Type B pancreatic cell (in vitro differentiated cells): ENCODE data around the gene MGAT5. TPM values are rescaled to one million over a fixed set of nuclear protein-coding genes. Genes with fewer than 3 reads are reported as not detected.

Source experiments
- DNase-seq: peaks from one replicate; pipeline ENCODE4 v3.0.0; 2021; ENCODE audit warnings: mixed read lengths; ENCODE audit not compliant: unreplicated experiment; ENCODE audit errors: extremely low spot score
- H3K27ac Mint-ChIP-seq: 2 replicates; pipeline ENCODE4 v1.8.0; 2021; ENCODE audit warnings: mild to moderate bottlenecking, mixed read lengths
- H3K27me3 Mint-ChIP-seq: 2 replicates; pipeline ENCODE4 v1.8.0; 2021; ENCODE audit warnings: mixed read lengths
- H3K36me3 Mint-ChIP-seq: 2 replicates; pipeline ENCODE4 v1.8.0; 2021; ENCODE audit warnings: mixed read lengths
- H3K4me1 Mint-ChIP-seq: one replicate; pipeline ENCODE4 v1.8.0; 2021; ENCODE audit warnings: mixed read lengths; ENCODE audit not compliant: unreplicated experiment
- H3K4me3 Mint-ChIP-seq: 2 replicates; pipeline ENCODE4 v1.8.0; 2021; ENCODE audit warnings: mild to moderate bottlenecking, mixed read lengths
- H3K9me3 Mint-ChIP-seq: 2 replicates; pipeline ENCODE4 v1.8.0; 2021; ENCODE audit warnings: mixed read lengths
- total RNA-seq: library from RNA; stranded (reverse); gene quantifications from 2 replicates; pipeline ENCODE4 v1.2.1, GENCODE V29; 2021; ENCODE audit warnings: low replicate concordance
- TF ChIP-seq, protein P1 (sequence below): fragments of 200-600 bp; sonication (generic); conservative IDR thresholded peaks from 2 replicates; pipeline ENCODE4 v1.5.0; 2021; ENCODE audit warnings: antibody characterized with exemption, mild to moderate bottlenecking

Gene MGAT5
- total RNA-seq, 1 donor from 2014 or later: 37.2 TPM

DNA sequence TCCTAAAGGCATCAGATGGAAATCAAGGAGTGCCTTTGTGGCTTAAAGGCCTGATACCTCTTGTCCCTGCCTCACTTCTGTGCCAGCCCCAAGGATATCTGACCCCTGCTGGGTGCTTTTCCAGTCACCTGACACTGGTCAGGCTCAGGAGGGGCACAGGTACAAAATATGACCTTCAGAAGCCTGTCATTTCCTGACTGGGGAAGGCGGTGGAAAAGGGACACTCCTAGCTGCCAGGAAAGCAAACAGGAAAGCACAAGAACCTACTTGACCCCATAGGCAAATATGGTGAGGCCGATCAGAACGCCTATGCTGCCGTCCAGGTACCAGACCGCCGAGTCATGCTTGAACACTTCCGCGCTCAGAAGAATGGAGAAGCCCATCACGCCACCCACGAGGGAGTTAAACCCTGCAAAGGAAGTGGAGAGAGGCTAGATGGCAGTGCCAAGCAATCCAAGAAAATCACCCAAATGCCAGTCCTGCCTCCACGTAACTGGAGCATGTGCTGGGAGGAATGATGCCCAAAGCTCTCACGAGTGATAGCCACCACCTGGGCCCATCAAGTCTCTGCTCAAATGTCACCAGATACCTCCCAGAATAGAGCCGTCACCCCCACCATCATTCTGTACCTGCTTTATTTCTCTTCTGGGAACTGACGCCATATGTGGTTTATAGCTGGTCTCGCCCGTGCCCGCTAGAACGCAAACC lies 204.0 kb downstream of the MGAT5 start:
- Mint-ChIP-seq H3K36me3 (no peaks in the 10 kb centered on the region), H3K4me3 (no peak overlapping the region), H3K27ac (no peak overlapping the region), H3K27me3 (no peaks in the 10 kb centered on the region), H3K4me1 (peaks cover 9% of the 10 kb centered on the region), H3K9me3 (no peaks in the 10 kb centered on the region)
- no peak for DNase-seq
- TF ChIP-seq, protein P1, sequence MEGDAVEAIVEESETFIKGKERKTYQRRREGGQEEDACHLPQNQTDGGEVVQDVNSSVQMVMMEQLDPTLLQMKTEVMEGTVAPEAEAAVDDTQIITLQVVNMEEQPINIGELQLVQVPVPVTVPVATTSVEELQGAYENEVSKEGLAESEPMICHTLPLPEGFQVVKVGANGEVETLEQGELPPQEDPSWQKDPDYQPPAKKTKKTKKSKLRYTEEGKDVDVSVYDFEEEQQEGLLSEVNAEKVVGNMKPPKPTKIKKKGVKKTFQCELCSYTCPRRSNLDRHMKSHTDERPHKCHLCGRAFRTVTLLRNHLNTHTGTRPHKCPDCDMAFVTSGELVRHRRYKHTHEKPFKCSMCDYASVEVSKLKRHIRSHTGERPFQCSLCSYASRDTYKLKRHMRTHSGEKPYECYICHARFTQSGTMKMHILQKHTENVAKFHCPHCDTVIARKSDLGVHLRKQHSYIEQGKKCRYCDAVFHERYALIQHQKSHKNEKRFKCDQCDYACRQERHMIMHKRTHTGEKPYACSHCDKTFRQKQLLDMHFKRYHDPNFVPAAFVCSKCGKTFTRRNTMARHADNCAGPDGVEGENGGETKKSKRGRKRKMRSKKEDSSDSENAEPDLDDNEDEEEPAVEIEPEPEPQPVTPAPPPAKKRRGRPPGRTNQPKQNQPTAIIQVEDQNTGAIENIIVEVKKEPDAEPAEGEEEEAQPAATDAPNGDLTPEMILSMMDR: no peak

DNA sequence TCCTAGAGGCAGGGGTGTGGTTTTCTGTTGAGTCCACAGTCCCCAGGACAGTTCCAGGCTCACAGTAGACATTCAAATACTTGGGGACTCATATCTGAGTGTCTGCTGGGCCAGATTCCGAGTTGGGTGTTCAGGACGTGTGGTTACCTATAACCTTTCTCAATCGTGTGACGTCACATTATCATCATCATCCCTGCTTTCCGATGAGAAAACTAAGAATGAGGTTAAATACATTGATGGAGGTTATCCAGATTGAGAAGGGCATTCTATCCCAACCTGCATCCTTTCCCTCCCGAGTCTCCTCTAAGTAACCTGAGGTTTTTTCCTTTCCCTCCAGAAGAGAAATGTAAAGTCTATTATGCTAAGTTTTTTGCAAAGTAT lies 204.6 kb downstream of the MGAT5 start:
- TF ChIP-seq, protein P1: no peak
- Mint-ChIP-seq H3K27me3 (no peaks in the 10 kb centered on the region), H3K36me3 (no peaks in the 10 kb centered on the region), H3K27ac (no peak overlapping the region), H3K4me1 (peaks cover 9% of the 10 kb centered on the region), H3K4me3 (no peak overlapping the region), H3K9me3 (no peaks in the 10 kb centered on the region)
- DNase-seq: no peak

DNA sequence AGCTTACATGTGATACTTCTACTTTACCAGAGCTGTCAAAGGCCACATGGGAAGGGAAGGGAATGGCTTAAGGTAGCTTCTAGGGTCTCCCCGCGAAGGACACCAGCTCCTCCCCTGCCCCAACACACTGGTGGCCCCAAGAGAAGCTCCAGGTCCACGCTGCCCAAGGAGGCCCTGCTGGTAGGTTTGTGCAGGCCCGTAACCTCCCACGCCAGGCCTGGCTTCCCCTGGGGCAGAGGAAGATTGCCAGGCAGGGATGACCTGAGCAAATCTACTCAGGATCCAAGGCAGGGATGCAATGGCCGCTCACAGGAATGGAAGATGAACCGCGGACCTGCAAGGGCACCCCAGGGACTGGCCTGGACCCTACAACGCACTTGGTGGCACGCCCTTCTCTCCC lies 205.1 kb downstream of the MGAT5 start:
- TF ChIP-seq, protein P1: no peak
- H3K4me3 Mint-ChIP-seq: no peak overlapping the region
- H3K9me3 Mint-ChIP-seq: no peaks in the 10 kb centered on the region

DNA sequence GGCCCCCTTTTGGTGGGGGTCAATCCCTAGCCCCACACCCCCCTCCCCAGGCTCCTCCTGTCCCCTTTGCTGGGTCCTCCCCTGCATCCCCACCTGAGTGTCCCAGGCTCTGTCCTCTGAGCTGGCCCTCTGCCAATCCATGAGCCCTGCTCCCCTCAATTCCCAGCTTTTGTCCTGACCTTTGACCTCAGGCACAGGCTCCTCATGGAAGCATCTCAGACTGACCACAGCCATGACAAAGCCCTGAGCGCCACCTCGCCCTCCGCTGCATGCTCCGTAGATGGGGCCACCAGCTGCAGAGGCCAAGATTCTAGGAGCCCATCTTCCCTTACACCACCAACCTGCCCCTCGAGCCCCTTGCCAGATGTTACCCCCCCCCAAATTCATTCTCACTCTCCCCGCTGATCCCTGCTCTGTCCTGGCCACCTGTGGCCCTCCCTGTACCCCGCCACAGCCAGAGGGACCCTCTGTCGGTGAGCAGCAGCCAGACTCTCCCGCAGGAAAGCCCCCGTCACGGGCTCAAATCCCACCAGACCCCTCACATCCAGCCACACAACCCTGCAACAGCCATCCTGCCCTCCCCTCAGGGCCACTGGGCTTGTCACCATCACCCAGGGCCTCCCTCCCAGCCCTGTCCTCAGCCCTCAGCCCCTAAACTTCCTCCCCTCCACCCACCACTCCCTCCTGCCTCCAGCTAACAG lies 206.0 kb downstream of the MGAT5 start:
- H3K27me3 Mint-ChIP-seq: no peaks in the 10 kb centered on the region
- DNase-seq: no peak
- H3K4me3 Mint-ChIP-seq: no peak overlapping the region
- no peaks in the 10 kb centered on the region for H3K36me3 Mint-ChIP-seq
- H3K4me1 Mint-ChIP-seq: peaks cover 5% of the 10 kb centered on the region
- H3K9me3 Mint-ChIP-seq: no peaks in the 10 kb centered on the region
- H3K27ac Mint-ChIP-seq: no peak overlapping the region
- TF ChIP-seq, protein P1: no peak

More for the DNA sequence above, 205.1 kb downstream of the MGAT5 start:
- DNase-seq: no peak
- no peaks in the 10 kb centered on the region for H3K27me3 Mint-ChIP-seq
- peaks cover 6% of the 10 kb centered on the region for H3K4me1 Mint-ChIP-seq
- H3K36me3 Mint-ChIP-seq: no peaks in the 10 kb centered on the region
- H3K27ac Mint-ChIP-seq: no peak overlapping the region

DNA sequence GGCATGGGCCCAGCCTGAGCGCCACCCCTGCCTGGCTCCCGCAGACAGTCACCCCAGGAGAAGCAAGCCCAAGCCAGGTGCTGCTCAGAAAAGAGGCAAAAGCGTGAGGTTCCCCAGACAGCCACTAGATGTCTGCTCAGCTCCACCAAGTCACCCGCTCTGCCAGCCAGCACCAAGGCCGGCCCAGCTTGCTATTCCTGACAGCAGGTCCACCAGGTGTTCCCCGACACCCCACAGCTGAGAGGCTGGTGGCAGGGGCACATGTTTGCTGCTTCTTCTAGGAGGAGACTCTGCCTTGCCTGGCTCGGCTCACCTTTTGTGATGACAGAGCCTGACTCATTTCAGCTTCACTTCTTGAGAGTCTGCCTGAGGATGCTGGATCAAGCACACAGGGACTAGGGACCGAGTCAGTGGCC lies 206.7 kb downstream of the MGAT5 start:
- H3K36me3 Mint-ChIP-seq: no peaks in the 10 kb centered on the region
- no peak overlapping the region for H3K4me3 Mint-ChIP-seq
- H3K9me3 Mint-ChIP-seq: no peaks in the 10 kb centered on the region
- H3K27ac Mint-ChIP-seq: peak overlapping the region; percentile 29
- H3K27me3 Mint-ChIP-seq: no peaks in the 10 kb centered on the region
- TF ChIP-seq, protein P1: peak; percentile 77
- peak; percentile 71 for DNase-seq
- peaks cover 10% of the 10 kb centered on the region for H3K4me1 Mint-ChIP-seq
